Activated T-helper 17 cell treated with anti-CD3 and anti-CD28 coated beads, Interleukin-2, amount 50 U/mL, for 72 hours (primary cell): ENCODE measurements around the gene AXL. TPM values are rescaled to one million over a fixed set of nuclear protein-coding genes. Genes with fewer than 3 reads are reported as not detected.
A peak's percentile ranks its signal among the peaks of the same experiment; 100 is the strongest.
"Not testable (repeated sequence)": the region's sequence is repeated elsewhere in the genome, so short reads cannot be mapped to it uniquely, and the experiment has no call there.

Experiments
- ATAC-seq: fragments of 150-1000 bp; cut with Tn5 transposase; replicated peaks from 2 replicates; pipeline ENCODE4 v1.10.0; 2021; ENCODE audit warnings: mild to moderate bottlenecking, moderate library complexity
- H3K27ac Mint-ChIP-seq: one replicate; pipeline ENCODE4 v1.8.0; 2022; ENCODE audit warnings: mixed read lengths
- H3K27me3 Mint-ChIP-seq: one replicate; pipeline ENCODE4 v1.8.0; 2022; ENCODE audit warnings: mixed read lengths
- H3K36me3 Mint-ChIP-seq: one replicate; pipeline ENCODE4 v1.8.0; 2022; ENCODE audit warnings: low read depth, mild to moderate bottlenecking, mixed read lengths
- H3K4me1 Mint-ChIP-seq: one replicate; pipeline ENCODE4 v1.8.0; 2022; ENCODE audit warnings: mixed read lengths
- H3K4me3 Mint-ChIP-seq: one replicate; pipeline ENCODE4 v1.8.0; 2022; ENCODE audit warnings: mild to moderate bottlenecking, mixed read lengths
- H3K9me3 Mint-ChIP-seq: one replicate; pipeline ENCODE4 v1.8.0; 2022; ENCODE audit warnings: mixed read lengths
- total RNA-seq, 2 donors: library from RNA; stranded (reverse); gene quantifications; one replicate each; pipeline ENCODE4 v1.2.3, GENCODE V29; 2022

Gene AXL
- total RNA-seq: 1 to 10 TPM in 1 of 2 donors, under 1 TPM in 1; 0.04 to 2.3 TPM

GRCh38 chr19:41218615-41219507 lies at the start of gene AXL:
Gene AXL (plus strand): TSS chr19:41219223. CDS start chr19:41219393, 170 bp downstream.
- Mint-ChIP-seq H3K27ac (peak within 1 kb of the TSS; percentile 38), H3K36me3 (no peaks in the 10 kb centered on the region), H3K27me3 (peaks cover 37% of the 10 kb centered on the region), H3K4me1 (peaks cover 4% of the 10 kb centered on the region), H3K9me3 (no peaks in the 10 kb centered on the region), H3K4me3 (no peak within 1 kb of the TSS)
- ATAC-seq: no peak

GRCh38 chr19:41172297-41173164 lies 46.5 kb upstream of the AXL start:
- Mint-ChIP-seq H3K27me3 (no peaks in the 10 kb centered on the region), H3K36me3 (no peaks in the 10 kb centered on the region), H3K27ac (peak overlapping the region; percentile 50), H3K4me3 (no peak overlapping the region), H3K9me3 (no peaks in the 10 kb centered on the region), H3K4me1 (peaks cover 8% of the 10 kb centered on the region)
- no peak for ATAC-seq

- Mint-ChIP-seq H3K27ac (peak overlapping the region; percentile 31), H3K27me3 (no peaks in the 10 kb centered on the region), H3K4me3 (no peak overlapping the region), H3K36me3 (no peaks in the 10 kb centered on the region), H3K4me1 (peaks cover 8% of the 10 kb centered on the region), H3K9me3 (no peaks in the 10 kb centered on the region)
- no peak for ATAC-seq
These were observed 44.6 kb upstream of the AXL start for GRCh38 chr19:41174297-41174928.

GRCh38 chr19:41175801-41176777 lies 42.9 kb upstream of the AXL start:
- peaks cover 8% of the 10 kb centered on the region for H3K4me1 Mint-ChIP-seq
- ATAC-seq: peak; percentile 88
- H3K4me3 Mint-ChIP-seq: peak overlapping the region; percentile 52
- no peaks in the 10 kb centered on the region for H3K27me3 Mint-ChIP-seq
- H3K9me3 Mint-ChIP-seq: no peaks in the 10 kb centered on the region
- H3K36me3 Mint-ChIP-seq: no peaks in the 10 kb centered on the region
- H3K27ac Mint-ChIP-seq: peak overlapping the region; percentile 31

GRCh38 chr19:41180173-41180572 lies 38.9 kb upstream of the AXL start:
- not testable (repeated sequence) for H3K4me3 Mint-ChIP-seq, H3K9me3 Mint-ChIP-seq, H3K4me1 Mint-ChIP-seq

GRCh38 chr19:41186971-41187883 lies 31.8 kb upstream of the AXL start:
- Mint-ChIP-seq H3K36me3 (no peaks in the 10 kb centered on the region), H3K4me3 (no peak overlapping the region), H3K9me3 (no peaks in the 10 kb centered on the region), H3K4me1 (no peaks in the 10 kb centered on the region), H3K27ac (no peak overlapping the region), H3K27me3 (peaks cover 17% of the 10 kb centered on the region)
- no peak for ATAC-seq

More at GRCh38 chr19:41180173-41180572, 38.9 kb upstream of the AXL start:
- not testable (repeated sequence) for H3K27me3 Mint-ChIP-seq, ATAC-seq, H3K36me3 Mint-ChIP-seq, H3K27ac Mint-ChIP-seq

GRCh38 chr19:41187884-41188279 lies 31.1 kb upstream of the AXL start:
- peaks cover 24% of the 10 kb centered on the region for H3K27me3 Mint-ChIP-seq
- no peak overlapping the region for H3K4me3 Mint-ChIP-seq
- no peaks in the 10 kb centered on the region for H3K36me3 Mint-ChIP-seq
- H3K27ac Mint-ChIP-seq: no peak overlapping the region
- ATAC-seq: no peak
- H3K9me3 Mint-ChIP-seq: no peaks in the 10 kb centered on the region
- H3K4me1 Mint-ChIP-seq: peaks cover 5% of the 10 kb centered on the region

GRCh38 chr19:41189425-41190065 lies 29.5 kb upstream of the AXL start:
- H3K27ac Mint-ChIP-seq: no peak overlapping the region
- no peaks in the 10 kb centered on the region for H3K9me3 Mint-ChIP-seq
- H3K27me3 Mint-ChIP-seq: peaks cover 32% of the 10 kb centered on the region
- H3K36me3 Mint-ChIP-seq: no peaks in the 10 kb centered on the region
- peaks cover 11% of the 10 kb centered on the region for H3K4me1 Mint-ChIP-seq
- no peak for ATAC-seq
- no peak overlapping the region for H3K4me3 Mint-ChIP-seq

- H3K4me1 Mint-ChIP-seq: peaks cover 11% of the 10 kb centered on the region
- peak within 1 kb of the TSS; percentile 53 for H3K4me3 Mint-ChIP-seq
- ATAC-seq: peak; percentile 65
- peak within 1 kb of the TSS; percentile 44 for H3K27ac Mint-ChIP-seq
- H3K36me3 Mint-ChIP-seq: no peaks in the 10 kb centered on the region
- H3K27me3 Mint-ChIP-seq: peaks cover 37% of the 10 kb centered on the region
- no peaks in the 10 kb centered on the region for H3K9me3 Mint-ChIP-seq
These were observed 26.2 kb upstream of the AXL start, which contains the start of gene CYP2S1 for GRCh38 chr19:41192574-41193429. Gene CYP2S1 (plus strand): TSS chr19:41193219. CDS start chr19:41193265, 46 bp downstream.

GRCh38 chr19:41193430-41194156 lies 25.4 kb upstream of the AXL start:
- peak overlapping the region; percentile 44 for H3K27ac Mint-ChIP-seq
- no peak for ATAC-seq
- peaks cover 11% of the 10 kb centered on the region for H3K4me1 Mint-ChIP-seq

GRCh38 chr19:41194157-41194552 lies 24.9 kb upstream of the AXL start:
- H3K4me3 Mint-ChIP-seq: peak overlapping the region; percentile 30

More at GRCh38 chr19:41193430-41194156, 25.4 kb upstream of the AXL start:
- Mint-ChIP-seq H3K36me3 (no peaks in the 10 kb centered on the region), H3K27me3 (peaks cover 37% of the 10 kb centered on the region), H3K9me3 (no peaks in the 10 kb centered on the region), H3K4me3 (peak overlapping the region; percentile 30)

More at GRCh38 chr19:41194157-41194552, 24.9 kb upstream of the AXL start:
- Mint-ChIP-seq H3K4me1 (peaks cover 11% of the 10 kb centered on the region), H3K36me3 (no peaks in the 10 kb centered on the region), H3K27me3 (peaks cover 40% of the 10 kb centered on the region), H3K27ac (no peak overlapping the region), H3K9me3 (no peaks in the 10 kb centered on the region)
- ATAC-seq: no peak
